Epithelial cell of proximal tubule (primary cell): ENCODE results near the gene RNF26. TPM values are rescaled to one million over a fixed set of nuclear protein-coding genes. Genes with fewer than 3 reads are reported as not detected.
A peak's percentile ranks its signal among the peaks of the same experiment; 100 is the strongest.

ENCODE experiments used
- DNase-seq: peaks from one replicate; pipeline ENCODE4 v3.0.0-alpha.2; 2011; ENCODE audit warnings: low read depth
- H3K4me3 ChIP-seq: 2 replicates; pipeline ENCODE4 v1.5.1; 2011; ENCODE audit warnings: low read depth, mild to moderate bottlenecking, low read length
- total RNA-seq: library from RNA; depleted of rRNA; stranded (reverse); fragments of >200 nt; gene quantifications from 2 replicates; pipeline ENCODE4 v1.2.3, GENCODE V29; 2015
- TF ChIP-seq, protein P1 (sequence below): conservative IDR thresholded peaks from 2 replicates; pipeline ENCODE4 v1.5.1; 2012; ENCODE audit warnings: low read depth, mild to moderate bottlenecking, low read length

Gene RNF26
- total RNA-seq, result 18.6 and 21.8 TPM in 2 replicates

DNA sequence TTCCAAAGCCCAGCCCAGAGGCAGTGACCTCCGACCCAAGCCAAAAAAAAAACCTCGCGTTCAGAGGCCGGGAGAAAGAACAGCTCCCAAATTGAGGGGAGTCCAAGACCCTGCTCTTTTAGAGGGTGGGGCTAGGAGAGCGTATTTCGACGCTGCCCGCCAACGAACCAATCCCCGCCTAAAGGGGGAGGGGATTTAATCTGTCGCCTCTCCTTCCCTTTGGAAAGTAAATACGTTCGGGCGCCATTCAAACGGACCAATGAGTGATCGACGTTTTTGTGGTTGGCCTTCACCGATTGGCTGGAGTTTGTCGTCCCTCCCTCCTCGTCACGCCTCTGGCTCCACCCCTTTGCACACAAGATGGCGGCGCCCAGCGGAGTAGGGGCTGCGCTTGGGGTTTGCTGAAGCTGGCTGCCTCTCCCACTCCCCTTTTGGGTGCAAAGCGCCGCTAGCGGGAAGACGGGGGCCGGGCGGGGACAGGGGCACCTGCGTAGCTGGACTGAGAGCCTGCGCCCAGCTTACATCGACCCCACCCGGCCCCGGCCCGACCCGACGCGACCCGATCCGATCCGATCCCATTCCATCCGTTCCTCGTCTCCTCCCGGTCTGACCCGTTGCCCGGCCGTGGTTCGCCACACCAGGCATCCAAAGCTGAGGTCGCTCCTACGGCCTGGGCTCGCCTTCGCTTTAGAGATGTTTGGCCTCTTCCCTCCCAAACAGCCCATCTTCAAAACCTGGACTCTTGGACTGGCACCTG is at the start of gene RNF26:
Gene RNF26, plus strand, starts transcription at position 354 of the 757 bp plus-strand sequence. CDS start 596 bp downstream, outside the sequence.
- TF ChIP-seq, protein P1, sequence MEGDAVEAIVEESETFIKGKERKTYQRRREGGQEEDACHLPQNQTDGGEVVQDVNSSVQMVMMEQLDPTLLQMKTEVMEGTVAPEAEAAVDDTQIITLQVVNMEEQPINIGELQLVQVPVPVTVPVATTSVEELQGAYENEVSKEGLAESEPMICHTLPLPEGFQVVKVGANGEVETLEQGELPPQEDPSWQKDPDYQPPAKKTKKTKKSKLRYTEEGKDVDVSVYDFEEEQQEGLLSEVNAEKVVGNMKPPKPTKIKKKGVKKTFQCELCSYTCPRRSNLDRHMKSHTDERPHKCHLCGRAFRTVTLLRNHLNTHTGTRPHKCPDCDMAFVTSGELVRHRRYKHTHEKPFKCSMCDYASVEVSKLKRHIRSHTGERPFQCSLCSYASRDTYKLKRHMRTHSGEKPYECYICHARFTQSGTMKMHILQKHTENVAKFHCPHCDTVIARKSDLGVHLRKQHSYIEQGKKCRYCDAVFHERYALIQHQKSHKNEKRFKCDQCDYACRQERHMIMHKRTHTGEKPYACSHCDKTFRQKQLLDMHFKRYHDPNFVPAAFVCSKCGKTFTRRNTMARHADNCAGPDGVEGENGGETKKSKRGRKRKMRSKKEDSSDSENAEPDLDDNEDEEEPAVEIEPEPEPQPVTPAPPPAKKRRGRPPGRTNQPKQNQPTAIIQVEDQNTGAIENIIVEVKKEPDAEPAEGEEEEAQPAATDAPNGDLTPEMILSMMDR, result no peak
- H3K4me3 ChIP-seq, result peak within 1 kb of the TSS; percentile 91
- peak; percentile 81 for DNase-seq

DNA sequence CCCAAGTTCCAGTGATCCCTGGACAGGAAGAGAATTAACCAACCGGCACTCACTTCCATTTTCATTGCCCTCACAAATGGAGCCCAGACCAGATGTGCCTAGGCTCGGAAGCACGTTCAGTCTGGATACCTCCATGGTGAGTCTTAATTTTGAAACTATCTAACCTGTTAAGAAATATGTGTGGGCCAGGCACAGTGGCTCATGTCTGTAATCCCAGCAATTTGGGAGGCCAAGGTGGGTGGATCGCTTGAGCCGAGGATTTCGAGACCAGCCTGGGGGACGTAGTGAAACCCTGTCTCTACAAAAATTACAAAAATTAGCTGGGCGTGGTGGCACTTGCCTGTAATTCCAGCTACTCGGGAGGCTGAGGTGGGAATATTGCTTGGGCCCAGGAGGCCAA is 48.9 kb upstream of the RNF26 start:
- no peak for DNase-seq
- TF ChIP-seq, protein P1, result no peak
- H3K4me3 ChIP-seq, result no peak overlapping the region

DNA sequence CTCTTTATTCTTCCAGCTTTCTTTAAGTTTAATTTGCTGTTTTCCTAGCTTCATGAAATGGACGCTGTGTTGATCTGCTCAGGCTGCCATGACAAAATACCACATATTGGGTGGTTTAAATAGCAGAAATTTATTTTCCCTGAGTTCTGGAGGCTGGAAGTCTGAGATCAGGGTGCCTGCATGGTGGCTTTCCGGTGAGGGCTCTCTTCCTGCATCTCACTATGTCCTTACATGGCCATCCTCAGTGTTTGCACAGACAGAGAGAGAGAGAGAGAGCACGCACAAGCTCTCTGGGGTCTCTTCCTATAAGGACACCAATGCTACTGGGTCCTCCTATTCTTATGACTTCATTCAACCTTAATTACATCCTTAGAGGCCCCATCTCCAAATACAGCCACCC is 46.1 kb upstream of the RNF26 start:
- no peak for DNase-seq
- TF ChIP-seq, protein P1, result no peak
- H3K4me3 ChIP-seq, result no peak overlapping the region

DNA sequence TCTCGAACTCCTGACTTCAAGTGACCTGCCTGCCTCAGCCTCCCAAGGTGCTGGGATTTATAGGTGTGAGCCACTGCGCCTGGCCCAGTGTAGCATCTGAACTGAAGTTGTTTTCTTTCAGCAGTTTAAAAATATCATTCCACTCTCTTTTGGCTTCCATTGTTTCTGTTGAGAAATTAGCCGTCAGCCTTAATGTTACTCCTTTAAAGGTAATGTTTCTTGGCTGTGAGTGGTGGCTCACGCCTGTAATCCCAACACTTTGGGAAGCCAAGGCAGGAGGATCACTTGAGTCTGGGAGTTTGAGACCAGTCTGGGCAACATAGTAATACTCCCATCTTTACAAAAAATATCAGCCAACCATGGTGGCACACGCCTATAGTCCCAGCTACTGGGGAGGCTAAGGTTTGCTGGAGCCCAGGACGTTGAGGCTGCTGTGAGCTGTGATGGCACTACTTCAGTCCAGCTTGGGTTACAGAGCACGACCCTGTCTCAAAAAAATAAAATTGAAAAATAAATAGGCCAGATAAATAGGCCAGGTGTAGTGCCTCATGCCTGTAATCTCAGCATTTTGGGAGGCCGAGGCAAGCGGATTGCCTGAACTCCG is 43.3 kb upstream of the RNF26 start:
- DNase-seq, result no peak
- TF ChIP-seq, protein P1, result no peak
- H3K4me3 ChIP-seq, result no peak overlapping the region

DNA sequence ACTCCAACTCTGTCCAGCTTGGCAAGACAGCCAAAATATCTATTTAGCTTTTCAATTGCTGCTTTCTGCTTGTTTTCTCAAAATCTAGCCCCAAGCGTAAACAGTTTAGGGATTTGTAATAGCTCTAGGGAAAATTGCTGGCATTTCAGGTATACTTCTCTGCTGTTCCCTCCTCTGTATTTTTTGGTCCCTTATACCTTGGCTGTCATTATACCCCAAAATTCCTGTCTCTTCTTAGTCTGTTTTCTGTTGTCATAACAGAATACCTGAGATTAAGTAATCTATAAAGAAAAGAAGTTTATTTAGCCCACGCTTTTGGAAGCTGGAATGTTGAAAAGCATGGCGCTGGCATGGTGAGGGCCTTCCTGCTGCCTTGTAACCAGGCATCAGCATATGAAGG is 40.9 kb upstream of the RNF26 start:
- TF ChIP-seq, protein P1, result no peak
- no peak overlapping the region for H3K4me3 ChIP-seq
- DNase-seq, result no peak

DNA sequence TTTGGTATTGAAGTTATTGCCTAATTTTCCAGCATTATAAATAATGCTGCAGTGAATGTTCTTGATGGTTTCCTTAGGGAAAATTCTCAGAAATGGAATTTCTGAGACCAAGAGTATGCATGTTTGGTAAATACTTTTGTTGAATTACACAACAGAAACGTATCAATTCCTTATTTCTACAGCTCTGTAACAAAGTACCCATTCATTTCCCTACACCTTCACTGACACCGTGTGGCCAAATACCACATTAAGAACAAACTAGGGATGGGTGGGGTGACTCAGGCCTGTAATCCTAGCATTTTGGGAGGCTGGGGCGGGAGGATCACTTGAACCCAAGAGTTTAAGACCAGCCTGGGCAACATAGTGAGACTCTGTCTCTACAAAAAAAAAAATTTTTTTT is 39.1 kb upstream of the RNF26 start:
- no peak overlapping the region for H3K4me3 ChIP-seq
- no peak for DNase-seq
- TF ChIP-seq, protein P1, result peak; percentile 3
